A549 (cell line): Measurements from ENCODE around the gene MERTK.
"Not testable (repeated sequence)": the region's sequence is repeated elsewhere in the genome, so short reads cannot be mapped to it uniquely, and the experiment has no call there.

Experiments used
- CBX8 ChIP-seq: fragments of 200-600 bp; sonication (generic); IDR thresholded peaks from 2 replicates; pipeline ENCODE4 v1.6.1; 2016
- CEBPB ChIP-seq, 2 experiments: fragments of >200 bp in 1 of 2; sonication (Bioruptor Twin) in 1 of 2; formaldehyde crosslinking in 1 of 2; IDR thresholded peaks; 2 replicates each; pipeline ENCODE4 v1.6.1; 2012 to 2016
- EHF ChIP-seq: fragments of 250-450 bp; sonication (Bioruptor Pico); IDR thresholded peaks from 2 replicates; pipeline ENCODE4 v1.5.0; 2020; ENCODE audit warnings: mild to moderate bottlenecking
- EP300 ChIP-seq, 2 experiments: fragments of >200 bp; sonication (Bioruptor Twin); formaldehyde crosslinking; IDR thresholded peaks; 2 replicates in 1 of 2; 3 replicates in 1 of 2; pipeline ENCODE4 v1.6.1; 2016 to 2017
- FOSB ChIP-seq: fragments of 250-450 bp; sonication (Bioruptor Pico); IDR thresholded peaks from 2 replicates; pipeline ENCODE4 v1.5.0; 2020; ENCODE audit warnings: mild to moderate bottlenecking, moderate library complexity
- HMGXB4 ChIP-seq: fragments of 250-450 bp; sonication (Bioruptor Pico); IDR thresholded peaks from 2 replicates; pipeline ENCODE4 v1.5.0; 2021; ENCODE audit warnings: mild to moderate bottlenecking, moderate library complexity, borderline replicate concordance
- MAFK ChIP-seq: fragments of 450-650 bp; IDR thresholded peaks from 2 replicates; pipeline ENCODE4 v1.6.1; 2014; ENCODE audit not compliant: partially characterized antibody
- POLR2A ChIP-seq: IDR thresholded peaks from 2 replicates; pipeline ENCODE4 v1.6.1; 2012; ENCODE audit warnings: mild to moderate bottlenecking, low read length
- RAD21 ChIP-seq, 2 experiments: fragments of >200 bp in 1 of 2; sonication (Bioruptor Twin) in 1 of 2; formaldehyde crosslinking in 1 of 2; IDR thresholded peaks in 1 of 2; conservative IDR thresholded peaks in 1 of 2; 2 replicates in 1 of 2; 3 replicates in 1 of 2; pipeline ENCODE4 v1.6.1; 2012 to 2018; ENCODE audit warnings: inconsistent platforms in 1 of 2
- TF ChIP-seq, protein P1 (sequence below): fragments of >200 bp; sonication (Bioruptor Twin); formaldehyde crosslinking; IDR thresholded peaks from 3 replicates; pipeline ENCODE4 v1.5.1; 2016
- TF ChIP-seq, protein P2 (sequence below): fragments of 200-600 bp; sonication (generic); IDR thresholded peaks from 2 replicates; pipeline ENCODE4 v1.6.1; 2016; ENCODE audit warnings: antibody characterized with exemption, mild to moderate bottlenecking, moderate library complexity

DNA sequence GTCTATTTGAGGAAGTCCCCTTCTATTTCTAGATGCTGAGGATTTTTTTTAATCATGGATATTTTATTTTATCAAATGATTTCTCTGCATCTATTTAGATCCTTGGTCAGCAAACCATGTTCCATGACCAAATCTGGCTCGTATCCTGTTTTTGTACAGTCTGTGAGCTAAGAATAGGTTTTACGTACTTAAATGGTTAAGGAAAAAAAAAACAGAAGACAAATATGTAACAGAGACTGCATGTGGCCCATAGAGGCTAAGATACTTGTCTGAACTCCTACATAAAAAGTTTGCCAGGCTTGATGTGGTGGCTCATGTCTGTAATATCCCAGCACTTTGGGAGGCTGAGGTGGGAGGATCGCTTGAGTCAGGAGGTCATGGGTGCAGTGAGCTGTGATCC is 45.9 kb upstream of the MERTK start:
- TF ChIP-seq, protein P1, sequence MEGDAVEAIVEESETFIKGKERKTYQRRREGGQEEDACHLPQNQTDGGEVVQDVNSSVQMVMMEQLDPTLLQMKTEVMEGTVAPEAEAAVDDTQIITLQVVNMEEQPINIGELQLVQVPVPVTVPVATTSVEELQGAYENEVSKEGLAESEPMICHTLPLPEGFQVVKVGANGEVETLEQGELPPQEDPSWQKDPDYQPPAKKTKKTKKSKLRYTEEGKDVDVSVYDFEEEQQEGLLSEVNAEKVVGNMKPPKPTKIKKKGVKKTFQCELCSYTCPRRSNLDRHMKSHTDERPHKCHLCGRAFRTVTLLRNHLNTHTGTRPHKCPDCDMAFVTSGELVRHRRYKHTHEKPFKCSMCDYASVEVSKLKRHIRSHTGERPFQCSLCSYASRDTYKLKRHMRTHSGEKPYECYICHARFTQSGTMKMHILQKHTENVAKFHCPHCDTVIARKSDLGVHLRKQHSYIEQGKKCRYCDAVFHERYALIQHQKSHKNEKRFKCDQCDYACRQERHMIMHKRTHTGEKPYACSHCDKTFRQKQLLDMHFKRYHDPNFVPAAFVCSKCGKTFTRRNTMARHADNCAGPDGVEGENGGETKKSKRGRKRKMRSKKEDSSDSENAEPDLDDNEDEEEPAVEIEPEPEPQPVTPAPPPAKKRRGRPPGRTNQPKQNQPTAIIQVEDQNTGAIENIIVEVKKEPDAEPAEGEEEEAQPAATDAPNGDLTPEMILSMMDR: not testable (repeated sequence)
- TF ChIP-seq EHF (CRISPR knock-in tag); CEBPB (IDR thresholded peaks at IDR 0.05); POLR2A; CBX8; EP300 (IDR thresholded peaks at IDR 0.05); MAFK; FOSB (CRISPR knock-in tag); HMGXB4; RAD21 (conservative IDR thresholded peaks at IDR 0.05 in 1 of 2, IDR thresholded peaks at IDR 0.05 in 1 of 2): not testable (repeated sequence)
- TF ChIP-seq, protein P2, sequence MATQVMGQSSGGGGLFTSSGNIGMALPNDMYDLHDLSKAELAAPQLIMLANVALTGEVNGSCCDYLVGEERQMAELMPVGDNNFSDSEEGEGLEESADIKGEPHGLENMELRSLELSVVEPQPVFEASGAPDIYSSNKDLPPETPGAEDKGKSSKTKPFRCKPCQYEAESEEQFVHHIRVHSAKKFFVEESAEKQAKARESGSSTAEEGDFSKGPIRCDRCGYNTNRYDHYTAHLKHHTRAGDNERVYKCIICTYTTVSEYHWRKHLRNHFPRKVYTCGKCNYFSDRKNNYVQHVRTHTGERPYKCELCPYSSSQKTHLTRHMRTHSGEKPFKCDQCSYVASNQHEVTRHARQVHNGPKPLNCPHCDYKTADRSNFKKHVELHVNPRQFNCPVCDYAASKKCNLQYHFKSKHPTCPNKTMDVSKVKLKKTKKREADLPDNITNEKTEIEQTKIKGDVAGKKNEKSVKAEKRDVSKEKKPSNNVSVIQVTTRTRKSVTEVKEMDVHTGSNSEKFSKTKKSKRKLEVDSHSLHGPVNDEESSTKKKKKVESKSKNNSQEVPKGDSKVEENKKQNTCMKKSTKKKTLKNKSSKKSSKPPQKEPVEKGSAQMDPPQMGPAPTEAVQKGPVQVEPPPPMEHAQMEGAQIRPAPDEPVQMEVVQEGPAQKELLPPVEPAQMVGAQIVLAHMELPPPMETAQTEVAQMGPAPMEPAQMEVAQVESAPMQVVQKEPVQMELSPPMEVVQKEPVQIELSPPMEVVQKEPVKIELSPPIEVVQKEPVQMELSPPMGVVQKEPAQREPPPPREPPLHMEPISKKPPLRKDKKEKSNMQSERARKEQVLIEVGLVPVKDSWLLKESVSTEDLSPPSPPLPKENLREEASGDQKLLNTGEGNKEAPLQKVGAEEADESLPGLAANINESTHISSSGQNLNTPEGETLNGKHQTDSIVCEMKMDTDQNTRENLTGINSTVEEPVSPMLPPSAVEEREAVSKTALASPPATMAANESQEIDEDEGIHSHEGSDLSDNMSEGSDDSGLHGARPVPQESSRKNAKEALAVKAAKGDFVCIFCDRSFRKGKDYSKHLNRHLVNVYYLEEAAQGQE: not testable (repeated sequence)
